Measurements from ENCODE around the gene SLC5A11. TPM values are rescaled to one million over a fixed set of nuclear protein-coding genes. Genes with fewer than 3 reads are reported as not detected.

SLC5A11 gene
- total and polyA plus RNA-seq, 4 donors, result 0.15 to 4.1 (median 0.92) TPM

DNA sequence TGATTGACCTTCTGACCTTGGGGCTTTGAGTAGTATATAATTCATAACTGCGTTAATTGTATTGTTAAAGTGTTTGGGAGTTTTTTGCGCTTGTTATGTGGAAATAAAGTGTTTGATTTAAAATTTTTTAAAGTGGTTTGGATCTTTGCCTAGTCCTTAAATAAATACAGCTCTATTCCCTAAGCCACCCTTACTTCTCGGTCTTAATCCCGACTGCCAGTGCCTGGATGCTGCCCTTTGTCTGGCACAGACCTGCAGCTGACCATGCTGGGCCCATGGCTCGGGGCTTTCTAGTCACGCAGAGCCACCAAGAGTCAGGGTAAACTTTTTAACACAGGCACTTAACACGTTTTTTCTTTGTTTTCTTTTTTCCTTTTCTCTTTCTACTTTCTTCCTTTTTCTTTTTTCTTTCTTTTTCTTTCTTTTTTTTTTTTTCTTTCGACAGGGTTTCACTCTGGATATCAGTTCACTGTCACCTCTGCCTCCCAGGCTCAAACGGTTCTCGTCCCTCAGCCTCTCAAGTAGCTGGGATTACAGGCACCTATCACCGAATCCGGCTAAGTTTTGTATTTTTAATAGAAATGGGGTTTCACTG lies 19.6 kb upstream of the SLC5A11 start:
- no peaks in the 10 kb centered on the region for H3K27me3 ChIP-seq (ENCODE audit: control insufficient read depth in 4 of 4, insufficient read depth in 4 of 4, low read length in 3 of 4)
- H3K36me3 ChIP-seq (ENCODE audit: control insufficient read depth in 4 of 4, insufficient read depth in 3 of 4, low read depth in 1 of 4, low read length in 3 of 4), result peaks cover 21 to 57% (median 41%) of the 10 kb centered on the region in 4 donors
- no peaks in the 10 kb centered on the region for H3K4me1 ChIP-seq (ENCODE audit: control insufficient read depth in 4 of 4, insufficient read depth in 4 of 4, low read length in 3 of 4)
- H3K9ac ChIP-seq (ENCODE audit: low read depth in 1 of 2, low read length in 2 of 2), result no peak overlapping the region
- H3K9me3 ChIP-seq (ENCODE audit: control insufficient read depth in 4 of 4, low read length in 3 of 4), result no peaks in the 10 kb centered on the region
- no peak for DNase-seq (ENCODE audit: low spot score)
- H3K27ac ChIP-seq (ENCODE audit: low read depth in 1 of 2, low read length in 2 of 2), result no peak overlapping the region
- WGBS, result 93% methylated on average over 12 of the region's 12 CpGs
- H3K4me3 ChIP-seq (ENCODE audit: low read depth in 1 of 3, low read length in 3 of 3), result no peak overlapping the region
- TF ChIP-seq HNF4A (conservative IDR thresholded peaks at IDR 0.05) (no peak), JUND (IDR thresholded peaks at IDR 0.05) (no peak), HNF4G (IDR thresholded peaks at IDR 0.05) (no peak), MAX (IDR thresholded peaks at IDR 0.05) (no peak), EGR1 (IDR thresholded peaks at IDR 0.05; ENCODE audit: low read depth in 2 of 2) (no peak), RXRA (IDR thresholded peaks at IDR 0.05) (no peak), CTCF (IDR thresholded peaks at IDR 0.05; ENCODE audit: low read depth, low read length, missing input control) (no peak), SP1 (IDR thresholded peaks at IDR 0.05) (no peak), TAF1 (conservative IDR thresholded peaks at IDR 0.05) (no peak), YY1 (IDR thresholded peaks at IDR 0.05) (no peak), GABPA (IDR thresholded peaks at IDR 0.05 in 1 of 2, conservative IDR thresholded peaks at IDR 0.05 in 1 of 2) (no peak), FOXA2 (IDR thresholded peaks at IDR 0.05) (no peak), ATF3 (IDR thresholded peaks at IDR 0.05) (no peak)
- TF ChIP-seq, protein P1, sequence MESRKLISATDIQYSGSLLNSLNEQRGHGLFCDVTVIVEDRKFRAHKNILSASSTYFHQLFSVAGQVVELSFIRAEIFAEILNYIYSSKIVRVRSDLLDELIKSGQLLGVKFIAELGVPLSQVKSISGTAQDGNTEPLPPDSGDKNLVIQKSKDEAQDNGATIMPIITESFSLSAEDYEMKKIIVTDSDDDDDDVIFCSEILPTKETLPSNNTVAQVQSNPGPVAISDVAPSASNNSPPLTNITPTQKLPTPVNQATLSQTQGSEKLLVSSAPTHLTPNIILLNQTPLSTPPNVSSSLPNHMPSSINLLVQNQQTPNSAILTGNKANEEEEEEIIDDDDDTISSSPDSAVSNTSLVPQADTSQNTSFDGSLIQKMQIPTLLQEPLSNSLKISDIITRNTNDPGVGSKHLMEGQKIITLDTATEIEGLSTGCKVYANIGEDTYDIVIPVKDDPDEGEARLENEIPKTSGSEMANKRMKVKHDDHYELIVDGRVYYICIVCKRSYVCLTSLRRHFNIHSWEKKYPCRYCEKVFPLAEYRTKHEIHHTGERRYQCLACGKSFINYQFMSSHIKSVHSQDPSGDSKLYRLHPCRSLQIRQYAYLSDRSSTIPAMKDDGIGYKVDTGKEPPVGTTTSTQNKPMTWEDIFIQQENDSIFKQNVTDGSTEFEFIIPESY (IDR thresholded peaks at IDR 0.05), result no peak

DNA sequence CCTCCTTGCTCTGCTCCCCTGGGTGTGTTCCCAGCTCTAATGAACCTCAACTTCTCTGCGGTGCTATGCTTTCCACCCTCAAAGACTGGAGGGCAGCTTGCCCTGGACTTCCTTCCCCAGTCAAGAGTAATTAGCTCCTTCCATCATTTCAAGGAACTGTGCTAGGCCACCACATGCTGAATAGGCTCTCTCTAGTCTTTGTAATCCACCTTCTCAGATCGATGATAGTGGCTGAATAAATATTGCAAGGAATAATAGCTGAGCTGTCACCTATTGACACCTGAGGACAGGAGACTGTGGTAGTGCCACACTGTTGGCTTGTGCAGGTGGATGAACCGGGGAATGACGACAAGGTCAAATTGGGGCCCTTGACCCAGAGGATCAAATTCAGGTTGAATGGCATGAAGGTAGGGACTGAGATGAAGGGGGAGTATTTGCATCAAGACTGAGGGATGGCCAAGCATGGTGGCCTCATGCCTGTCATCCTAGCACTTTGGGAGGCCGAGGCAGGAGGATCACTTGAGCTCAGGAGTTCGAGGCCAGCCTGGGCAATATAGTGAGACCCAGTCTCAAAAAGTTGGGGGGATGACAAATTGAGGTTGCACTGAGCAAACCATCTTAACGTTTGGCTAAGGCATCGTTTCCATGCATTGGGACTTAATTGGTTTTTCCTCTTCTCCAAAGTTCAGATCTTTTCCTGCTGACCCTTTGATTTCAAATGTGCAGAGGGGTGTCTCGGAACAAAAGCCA lies 18.8 kb upstream of the SLC5A11 start:
- Histone ChIP-seq H3K36me3 (ENCODE audit: control insufficient read depth in 4 of 4, insufficient read depth in 3 of 4, low read depth in 1 of 4, low read length in 3 of 4) (peaks cover 15 to 49% (median 33%) of the 10 kb centered on the region in 4 donors), H3K9ac (ENCODE audit: low read depth in 1 of 2, low read length in 2 of 2) (no peak overlapping the region), H3K4me3 (ENCODE audit: low read depth in 1 of 3, low read length in 3 of 3) (no peak overlapping the region), H3K27me3 (ENCODE audit: control insufficient read depth in 4 of 4, insufficient read depth in 4 of 4, low read length in 3 of 4) (no peaks in the 10 kb centered on the region), H3K27ac (ENCODE audit: low read depth in 1 of 2, low read length in 2 of 2) (no peak overlapping the region), H3K9me3 (ENCODE audit: control insufficient read depth in 4 of 4, low read length in 3 of 4) (no peaks in the 10 kb centered on the region), H3K4me1 (ENCODE audit: control insufficient read depth in 4 of 4, insufficient read depth in 4 of 4, low read length in 3 of 4) (no peaks in the 10 kb centered on the region)
- WGBS, result 94% methylated on average over 9 of the region's 9 CpGs
- TF ChIP-seq MAX (IDR thresholded peaks at IDR 0.05), result no peak
- no peak for TF ChIP-seq CTCF (IDR thresholded peaks at IDR 0.05; ENCODE audit: low read depth, low read length, missing input control)
- TF ChIP-seq ATF3 (IDR thresholded peaks at IDR 0.05), result no peak
- no peak for TF ChIP-seq HNF4G (IDR thresholded peaks at IDR 0.05)
- TF ChIP-seq SP1 (IDR thresholded peaks at IDR 0.05), result no peak
- no peak for DNase-seq (ENCODE audit: low spot score)

All from liver (tissue), 9 donors.